GM18909 (cell line): ENCODE results near the gene TRDN.
"Not testable (repeated sequence)": the region's sequence is repeated elsewhere in the genome, so short reads cannot be mapped to it uniquely, and the experiment has no call there.

Experiments
- ATAC-seq: cut with Tn5 transposase; IDR thresholded peaks from one replicate; pipeline ENCODE4 v1.9.1; 2021; ENCODE audit warnings: mild to moderate bottlenecking; ENCODE audit not compliant: unreplicated experiment, poor library complexity

Gene TRDN

DNA sequence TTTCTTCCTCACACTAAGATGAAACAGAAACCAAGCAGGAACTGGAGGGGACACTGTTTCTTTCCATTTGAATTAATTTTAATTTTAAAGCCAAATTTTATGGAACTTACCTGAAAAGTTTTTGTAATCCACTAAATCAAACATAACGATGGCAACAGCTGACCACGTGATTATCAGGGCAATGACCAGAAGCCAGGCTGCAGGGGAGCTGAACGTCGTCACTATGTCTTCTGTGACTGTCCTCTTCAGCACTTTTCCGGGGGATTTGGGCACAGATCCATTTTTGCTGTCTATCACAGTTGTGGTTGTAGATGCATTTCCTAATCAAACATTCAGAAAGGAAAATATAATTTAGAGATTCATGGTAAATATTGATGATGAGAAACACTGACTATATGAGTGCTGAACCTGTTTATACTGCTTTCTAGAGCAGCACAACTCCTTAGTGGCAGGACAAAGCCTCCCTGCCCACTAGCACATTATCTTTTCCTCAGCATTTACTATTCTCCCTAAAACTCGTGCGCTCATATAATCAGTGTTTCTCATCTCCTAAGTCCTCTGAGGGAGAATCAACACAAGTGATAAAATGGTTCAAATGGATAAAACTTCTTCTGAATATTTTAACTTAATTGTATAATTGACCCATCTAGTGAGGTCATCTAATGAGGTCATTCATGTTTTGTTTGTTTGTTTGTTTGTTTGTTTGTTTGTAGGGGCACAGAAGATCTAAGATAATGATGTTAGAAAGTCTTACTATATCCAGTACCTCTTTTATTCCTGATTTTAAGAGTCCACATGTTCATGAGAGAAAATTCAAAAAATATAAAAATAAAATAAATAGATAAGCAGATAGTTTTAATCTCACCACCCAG is 65.7 kb downstream of the TRDN start:
- ATAC-seq: no peak

DNA sequence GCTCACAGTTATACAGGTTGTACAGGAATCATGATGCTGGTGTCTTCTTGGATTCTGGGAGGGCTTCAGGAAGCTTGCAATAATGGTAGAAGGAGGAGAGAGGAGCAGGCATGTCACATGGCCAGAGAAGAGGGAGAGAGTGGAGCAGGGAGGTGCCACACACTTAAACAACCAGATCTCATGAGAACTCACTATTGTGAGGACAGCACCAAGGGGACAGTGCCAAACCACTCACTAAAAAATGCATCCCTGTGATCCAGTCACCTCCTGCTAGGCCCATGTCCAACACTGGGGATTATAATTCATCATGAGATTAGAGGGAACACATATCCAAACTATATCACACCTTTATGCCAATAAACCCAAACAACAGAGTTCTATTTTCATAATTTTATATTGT is 67.2 kb downstream of the TRDN start:
- ATAC-seq: no peak

DNA sequence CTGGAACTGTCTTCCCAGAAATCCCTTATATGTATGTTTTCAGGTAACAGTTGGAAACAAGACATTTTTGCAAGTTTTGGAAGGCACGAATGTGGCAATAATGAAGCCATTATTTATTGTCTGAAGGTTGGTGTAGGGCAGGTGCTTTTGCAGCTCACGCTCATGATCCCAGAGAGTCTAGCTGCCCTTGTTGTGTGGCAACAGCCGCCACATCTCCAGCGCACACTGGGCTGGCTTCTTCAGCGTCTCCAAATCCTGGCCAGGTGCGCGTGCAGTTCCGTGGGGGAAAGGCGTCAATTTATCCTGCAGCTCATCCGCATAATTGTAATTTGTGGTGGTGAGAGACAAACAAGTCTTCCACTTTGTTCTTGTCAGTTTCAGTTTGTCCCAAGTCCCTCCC is 71.2 kb downstream of the TRDN start:
- ATAC-seq: no peak

DNA sequence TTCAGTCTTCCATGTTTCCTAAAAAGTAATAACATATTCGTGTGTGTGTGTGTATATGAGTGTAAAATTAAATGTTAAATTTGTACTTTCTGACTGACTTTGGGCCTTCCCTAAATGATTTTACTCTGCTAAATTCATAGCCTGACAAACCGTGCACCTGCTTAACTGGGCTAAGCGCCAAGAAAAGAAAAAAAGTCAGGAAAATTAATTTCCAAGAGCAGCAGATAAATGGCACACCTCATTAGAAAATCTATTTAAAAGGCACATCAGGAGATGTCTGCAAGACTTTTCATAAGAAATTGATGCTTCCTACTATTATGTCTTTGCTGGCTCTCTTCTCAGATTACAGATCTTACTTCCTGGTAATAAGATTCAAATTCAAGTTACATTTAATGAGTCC is 72.4 kb downstream of the TRDN start:
- ATAC-seq: no peak

DNA sequence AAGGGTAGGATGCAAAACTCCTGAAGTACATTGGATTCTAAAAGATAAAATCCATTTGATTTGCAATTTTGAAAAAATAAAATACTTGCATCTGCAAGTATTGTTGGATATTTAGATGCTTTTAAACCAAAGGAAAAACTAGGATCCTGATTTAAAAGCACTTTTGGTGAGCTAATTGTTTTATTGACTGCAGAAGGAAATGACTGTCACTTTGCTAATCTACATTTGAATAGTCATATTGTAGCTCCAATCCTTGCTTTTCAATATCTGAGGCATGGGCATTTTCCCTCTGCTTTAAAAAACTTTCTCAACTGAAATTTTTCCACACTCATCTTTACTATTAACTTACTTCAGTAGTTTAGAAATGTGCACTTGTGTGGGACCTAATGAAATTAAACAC is 74.1 kb downstream of the TRDN start:
- ATAC-seq: no peak

DNA sequence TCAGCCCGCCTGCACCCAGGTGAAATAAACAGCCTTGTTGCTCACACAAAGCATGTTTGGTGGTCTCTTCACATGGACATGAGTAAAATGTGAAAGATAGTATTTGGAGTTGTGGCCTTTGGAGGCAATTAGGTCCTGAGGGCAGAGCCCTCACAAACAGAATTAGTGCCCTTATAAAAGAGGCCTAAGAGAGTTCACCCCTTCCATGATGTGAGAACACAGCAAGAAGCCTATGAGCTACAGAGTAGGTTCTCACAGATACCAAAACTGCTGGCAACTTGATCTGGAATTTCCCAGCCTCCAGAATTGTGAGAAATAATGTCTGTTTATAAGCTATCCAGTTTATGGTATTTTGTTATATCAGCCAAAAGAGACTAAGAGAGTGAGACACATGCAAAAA is 74.5 kb downstream of the TRDN start:
- ATAC-seq: no peak

DNA sequence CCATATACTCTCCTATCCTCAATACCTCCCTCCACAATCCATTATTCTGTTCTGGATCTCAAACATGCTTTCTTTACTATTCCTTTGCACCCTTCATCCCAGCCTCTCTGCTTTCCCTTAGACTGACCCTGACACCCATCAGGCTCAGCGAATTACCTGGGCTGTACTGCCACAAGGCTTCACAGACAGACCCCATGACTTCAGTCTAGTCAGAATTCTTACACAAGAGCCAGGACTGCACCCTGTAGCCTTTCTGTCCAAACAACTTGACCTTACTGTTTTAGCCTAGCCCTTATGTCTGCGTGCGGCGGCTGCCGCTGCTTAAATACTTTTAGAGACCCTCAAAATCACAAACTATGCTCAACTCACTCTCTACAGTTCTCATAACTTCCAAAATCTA is 76.9 kb downstream of the TRDN start:
- not testable (repeated sequence) for ATAC-seq

DNA sequence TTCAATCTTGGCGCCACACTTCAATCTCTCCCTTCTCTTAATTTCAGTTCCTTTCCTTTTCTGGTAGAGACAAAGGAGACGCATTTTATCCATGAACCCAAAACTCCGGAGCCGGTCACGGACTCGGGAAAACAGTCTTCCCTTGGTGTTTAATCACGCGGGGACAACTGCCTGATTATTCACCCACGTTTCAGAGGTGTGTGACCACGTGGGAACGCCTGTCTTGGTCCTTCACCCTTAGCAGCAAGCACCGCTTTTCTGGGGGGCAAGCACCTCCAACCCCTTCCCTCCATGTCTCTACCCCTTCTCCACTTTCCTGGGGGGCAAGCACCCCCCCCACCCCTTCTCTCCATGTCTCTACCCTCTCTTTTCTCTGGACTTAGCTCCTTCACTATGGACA is 79.3 kb downstream of the TRDN start:
- ATAC-seq: not testable (repeated sequence)

DNA sequence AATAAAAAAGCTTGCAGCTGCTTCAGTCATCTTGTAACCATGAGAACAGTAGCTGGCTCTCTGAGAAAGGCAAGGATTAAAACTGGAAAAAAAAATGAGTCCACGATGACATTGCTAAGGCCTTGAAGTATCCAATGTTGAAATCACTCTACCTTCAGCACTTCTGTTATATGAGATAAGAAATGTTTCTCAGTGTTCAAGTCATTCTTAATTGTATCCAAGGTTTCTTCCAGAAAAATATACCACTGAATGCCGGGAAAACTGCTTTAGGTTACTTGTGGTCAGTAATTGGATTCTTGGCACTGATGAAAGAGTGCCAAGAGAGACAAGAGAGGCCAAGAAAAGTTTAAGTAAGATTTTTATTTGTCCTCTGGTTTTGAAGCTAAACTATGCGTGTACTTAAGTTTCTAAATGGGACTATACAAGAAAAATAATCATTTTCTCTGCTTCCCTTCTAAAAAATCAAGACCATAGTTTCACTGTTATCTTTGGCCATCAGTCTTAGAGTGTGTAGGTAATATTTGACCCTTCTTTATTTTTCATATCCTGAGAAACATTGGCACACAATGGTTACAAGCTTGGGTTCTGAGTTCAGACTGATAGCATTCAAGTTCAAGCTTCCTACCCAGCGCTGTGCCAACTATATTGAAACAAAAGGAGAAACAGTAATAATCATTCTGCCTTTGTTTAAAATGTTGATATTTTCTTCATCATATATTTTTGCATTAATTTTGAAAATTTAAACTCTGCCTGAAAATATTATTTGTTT is 84.6 kb downstream of the TRDN start:
- ATAC-seq: no peak

DNA sequence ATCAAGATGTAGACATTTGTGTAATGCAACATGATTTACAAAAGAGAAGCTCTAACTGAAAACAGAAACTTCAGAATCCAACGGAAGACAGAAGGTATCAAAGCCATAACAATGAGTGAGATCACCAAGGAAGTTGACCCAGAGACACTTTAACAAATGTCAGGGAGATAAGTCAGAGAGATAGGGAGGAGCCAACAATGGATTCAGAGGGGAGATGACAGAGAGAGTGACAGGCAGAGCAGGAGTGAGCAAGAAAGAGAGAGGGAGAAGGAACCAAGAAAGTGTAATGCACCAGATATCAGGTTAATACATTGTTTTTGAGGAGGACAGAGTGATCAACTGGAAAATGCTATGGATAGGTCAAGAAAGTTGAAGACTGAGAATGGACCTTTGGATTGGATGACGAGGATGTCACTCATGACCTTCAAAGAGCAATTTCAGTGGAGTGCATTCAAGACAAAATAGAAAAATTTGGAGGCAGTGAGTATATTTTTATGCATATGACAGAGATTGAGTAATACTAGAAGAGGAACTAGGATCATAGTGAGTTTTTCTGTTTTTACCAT is 86.6 kb downstream of the TRDN start:
- no peak for ATAC-seq

DNA sequence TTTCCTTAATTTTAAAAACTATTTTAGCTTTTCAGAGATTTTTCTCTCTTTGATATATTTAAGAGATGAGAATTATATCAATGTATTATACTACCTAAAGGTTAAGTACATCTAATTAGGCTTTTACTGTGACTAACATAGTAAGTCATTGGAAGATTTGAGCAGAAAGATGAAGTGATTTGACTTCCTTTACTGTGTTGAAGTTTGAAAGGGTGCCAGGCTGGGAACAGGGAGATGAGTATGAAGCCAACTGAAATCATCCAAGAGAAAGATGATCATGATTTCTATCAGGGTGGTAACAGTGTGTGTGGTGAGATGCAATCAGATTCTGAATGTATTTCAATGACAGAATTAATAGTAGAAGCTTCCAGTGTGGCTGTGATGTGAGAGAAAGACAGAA is 87.3 kb downstream of the TRDN start:
- ATAC-seq: no peak

DNA sequence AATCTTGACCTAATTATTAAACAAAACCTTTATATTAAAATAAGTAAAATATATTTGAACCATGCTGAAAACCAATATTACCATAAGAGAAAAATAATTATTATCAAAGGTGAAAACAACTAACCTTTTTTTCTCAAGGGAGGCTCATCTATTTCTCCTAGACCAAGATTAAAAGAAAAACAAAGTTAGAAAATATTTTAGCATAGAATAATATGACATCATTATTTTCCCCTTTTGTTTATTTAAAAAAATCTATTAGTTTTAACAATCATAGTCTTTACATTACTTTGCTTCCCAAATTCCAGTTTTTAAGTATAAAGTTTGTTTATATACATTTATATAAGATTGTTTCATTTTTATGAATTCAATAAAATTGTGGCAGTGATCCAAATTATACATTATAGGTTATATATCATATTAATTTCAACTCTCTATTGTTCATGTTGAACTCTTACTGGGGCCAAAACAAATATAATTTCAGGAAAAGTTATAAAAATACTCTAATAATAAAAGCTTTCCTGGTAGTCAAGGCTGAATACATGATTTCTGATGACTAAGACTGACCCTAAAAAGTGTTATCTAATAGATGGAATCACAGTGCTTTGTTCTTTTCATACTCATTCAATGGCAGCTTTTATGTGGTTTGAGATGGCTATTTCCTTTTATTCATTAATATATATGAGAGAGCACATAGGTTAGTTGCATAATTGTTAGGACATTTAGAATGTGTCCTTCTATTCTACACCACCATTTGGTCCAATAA is 89.4 kb downstream of the TRDN start:
- ATAC-seq: no peak

DNA sequence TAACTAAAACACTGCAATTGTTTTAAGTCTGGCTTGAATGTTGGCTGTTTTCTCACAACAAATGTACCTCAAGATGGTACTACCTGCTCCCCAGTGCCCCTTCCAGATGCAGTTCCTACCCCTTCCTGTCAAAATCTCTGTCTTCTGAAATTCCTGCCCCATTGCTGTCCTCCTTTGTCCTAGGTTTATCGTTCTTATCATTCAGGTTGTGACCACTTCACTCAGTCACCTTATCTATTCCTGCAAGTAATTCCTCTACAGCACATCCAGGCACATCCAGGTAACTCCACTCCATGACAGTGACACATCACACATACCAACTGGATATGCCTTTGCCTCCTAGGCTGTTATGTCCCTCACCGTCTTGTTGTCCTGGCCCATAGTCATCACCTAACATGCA is 90.2 kb downstream of the TRDN start:
- ATAC-seq: no peak

DNA sequence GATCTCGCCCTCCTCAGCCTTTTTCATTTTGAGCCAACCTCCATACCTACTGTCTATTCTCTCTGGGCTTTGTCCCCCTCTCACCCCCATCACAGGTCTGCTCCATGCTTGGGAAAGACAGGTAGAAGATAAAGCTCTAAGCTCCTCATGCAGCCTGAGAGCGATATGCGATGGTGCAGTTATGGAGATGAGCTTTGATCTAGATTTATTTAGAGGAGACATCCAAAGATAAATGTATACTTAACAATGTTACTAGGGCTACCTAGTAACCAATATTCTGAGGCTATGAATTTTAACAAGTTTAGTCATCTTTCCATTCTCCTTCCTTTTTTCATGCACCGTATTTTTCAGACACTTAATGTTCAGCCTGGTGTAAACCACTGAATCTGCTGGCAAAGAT is 95.3 kb downstream of the TRDN start:
- ATAC-seq: no peak

DNA sequence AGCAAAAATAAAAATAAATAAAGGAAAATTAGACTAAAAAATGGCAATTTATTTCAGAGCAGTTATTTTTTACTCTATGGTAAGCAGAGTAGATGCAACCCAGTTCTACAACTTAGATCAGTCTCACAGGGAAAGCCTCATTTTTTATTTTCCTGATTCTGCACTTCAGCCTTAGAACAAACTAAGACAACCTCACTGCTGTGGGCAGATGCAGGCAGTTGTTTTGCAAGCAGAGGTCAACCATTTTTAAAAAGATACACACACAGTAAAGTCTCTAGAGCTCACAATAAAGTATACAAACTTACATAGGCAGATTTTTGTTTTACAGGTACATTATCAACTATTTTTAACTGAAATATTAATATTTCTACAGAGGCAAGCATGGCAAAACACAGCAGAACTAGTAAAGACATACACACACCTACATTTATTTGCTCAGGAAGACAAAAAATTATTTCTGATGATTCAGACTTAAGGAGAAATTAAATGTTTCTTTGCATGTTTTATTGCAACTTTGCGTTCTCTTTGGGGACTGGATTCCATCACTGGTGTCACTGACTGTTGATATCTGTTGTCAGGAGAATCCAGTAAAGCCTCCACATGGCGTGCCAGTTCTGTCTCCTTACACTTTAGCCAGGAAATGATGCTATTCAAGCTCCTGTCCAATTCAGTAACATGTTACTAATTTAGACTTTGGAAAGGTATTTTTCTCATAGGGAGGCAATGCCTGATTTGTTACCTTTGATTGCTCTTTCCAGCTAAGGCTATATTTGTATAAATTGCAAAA is 102.7 kb downstream of the TRDN start:
- ATAC-seq: no peak

DNA sequence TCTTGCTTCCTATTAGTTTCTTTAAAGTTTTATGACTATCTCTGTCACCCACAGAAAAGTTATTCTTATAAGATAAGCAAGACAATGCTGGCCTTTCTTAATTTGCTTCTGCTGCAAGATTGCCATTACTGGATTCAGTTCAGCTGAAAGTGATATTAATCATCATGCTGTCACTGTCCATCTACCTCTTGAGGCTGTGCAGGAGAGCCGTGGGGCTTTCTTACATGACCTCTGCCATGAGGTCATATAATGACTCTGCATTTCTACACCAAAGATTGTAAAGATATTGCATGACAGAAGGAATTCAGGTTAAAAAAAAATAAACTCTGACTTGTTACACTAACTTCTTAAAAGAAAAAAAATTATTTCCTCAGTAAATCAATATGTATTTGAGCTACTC is 106.9 kb downstream of the TRDN start:
- no peak for ATAC-seq

DNA sequence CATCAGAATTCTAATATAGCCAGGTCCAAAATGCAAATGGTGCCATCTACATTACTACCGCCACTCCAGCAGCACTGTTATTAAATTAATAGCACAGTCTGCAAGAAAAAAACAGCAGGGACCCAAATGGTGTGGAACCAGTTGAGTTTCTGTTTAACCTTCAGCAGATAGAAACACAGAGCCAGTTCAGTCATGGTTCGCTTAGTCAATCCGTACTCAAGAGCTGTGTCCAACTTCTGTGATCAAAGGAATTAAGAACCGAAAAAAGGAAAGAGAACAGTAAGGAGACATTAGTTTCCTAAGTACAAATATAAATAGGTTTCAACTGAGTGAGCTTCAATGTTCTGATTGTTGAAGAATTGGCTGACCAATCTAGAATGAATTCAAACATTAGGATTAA is 107.7 kb downstream of the TRDN start:
- ATAC-seq: no peak

DNA sequence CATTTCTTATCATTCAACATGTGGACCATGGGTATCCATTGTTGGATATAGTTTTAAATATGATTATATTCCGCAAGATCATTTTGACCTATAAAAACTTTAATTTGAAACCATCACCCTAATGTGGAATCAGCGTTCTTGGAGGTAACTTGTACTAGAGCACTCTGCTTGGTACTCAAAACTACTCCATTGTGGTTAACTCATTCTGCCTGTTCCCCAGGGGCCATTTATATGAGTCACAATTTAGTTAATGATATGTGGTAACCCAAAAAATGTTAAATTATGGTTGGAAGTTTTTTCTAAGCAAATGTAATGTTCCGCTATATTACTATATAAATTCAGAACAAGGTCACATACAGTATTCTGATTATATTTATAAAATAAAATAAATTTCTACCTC is 109.3 kb downstream of the TRDN start:
- no peak for ATAC-seq

DNA sequence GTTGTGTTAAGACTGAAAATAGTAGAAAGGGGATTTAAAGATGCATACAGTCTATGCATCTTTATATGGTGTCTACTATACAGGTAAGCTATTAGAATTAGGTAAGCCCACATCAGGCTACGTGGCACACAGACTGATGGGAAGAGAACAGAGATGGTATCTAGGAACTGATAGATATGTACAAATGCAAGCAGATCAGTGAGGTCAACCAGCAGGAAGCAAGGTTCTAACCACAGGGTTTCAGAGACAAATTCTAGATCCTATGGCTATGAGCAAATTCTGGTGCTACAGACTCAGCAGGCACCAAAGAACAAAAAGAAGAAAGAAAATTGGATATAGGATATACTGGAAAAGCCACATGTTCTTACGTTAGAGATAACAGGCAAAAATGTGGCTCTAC is 110.6 kb downstream of the TRDN start:
- no peak for ATAC-seq

DNA sequence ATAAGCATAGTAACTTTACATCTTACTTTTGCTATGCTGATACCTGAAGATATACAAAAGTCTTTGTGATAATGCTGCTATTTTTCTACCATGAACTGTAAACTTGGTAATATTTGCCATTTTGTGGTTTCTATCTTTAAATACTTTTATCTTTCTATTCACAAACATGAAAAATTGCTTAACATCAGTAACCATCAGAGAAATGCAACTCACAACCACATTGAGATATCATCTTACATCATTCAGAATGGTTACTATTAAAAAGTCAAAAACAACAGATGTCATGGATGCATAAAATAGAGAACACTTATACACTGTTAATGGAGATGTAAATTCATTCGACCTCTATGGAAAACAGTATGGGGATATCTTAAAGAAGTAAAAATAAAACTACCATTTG is 112.0 kb downstream of the TRDN start:
- no peak for ATAC-seq
